Tibial nerve (tissue), 4 donors: Measurements from ENCODE around the gene MIOX.

Experiments
- CTCF ChIP-seq, 5 experiments: fragments of 200-600 bp in 3 of 5; fragments of 450-650 bp in 2 of 5; sonication (generic) in 3 of 5; IDR thresholded peaks; one replicate each; pipeline ENCODE4 v1.5.1; 2016 to 2019; ENCODE audit warnings: antibody characterized with exemption in 5 of 5, mild to moderate bottlenecking in 3 of 5, moderate library complexity in 2 of 5
- EP300 ChIP-seq, 2 donors: sonication (generic); formaldehyde crosslinking; IDR thresholded peaks; one replicate each; pipeline ENCODE4 v1.6.1; 2017; ENCODE audit warnings: antibody characterized with exemption in 2 of 2, mild to moderate bottlenecking in 1 of 2
- POLR2A ChIP-seq, 2 donors: fragments of 450-650 bp; IDR thresholded peaks; one replicate each; pipeline ENCODE4 v1.6.1; 2017; ENCODE audit warnings: antibody characterized with exemption in 2 of 2, mild to moderate bottlenecking in 2 of 2, moderate library complexity in 2 of 2

- no peak for TF ChIP-seq CTCF (IDR thresholded peaks at IDR 0.05)
- TF ChIP-seq POLR2A (IDR thresholded peaks at IDR 0.05) = no peak
- no peak for TF ChIP-seq EP300 (IDR thresholded peaks at IDR 0.05)
Observed at GRCh38 chr22:50506611-50507420, 20.2 kb downstream of the MIOX start.
